Liver (tissue), 9 donors: ENCODE data around the gene HPCAL1. TPM values are rescaled to one million over a fixed set of nuclear protein-coding genes. Genes with fewer than 3 reads are reported as not detected.

Source experiments
- DNase-seq: peaks from one replicate; pipeline ENCODE4 v3.0.0-alpha.2; 2017; ENCODE audit warnings: low spot score
- H3K27ac ChIP-seq, 2 donors: one replicate each; pipeline ENCODE4 v1.7.0; 2013; ENCODE audit warnings: inconsistent platforms in 2 of 2, low read length in 2 of 2, control low read depth in 1 of 2, low read depth in 1 of 2, mild to moderate bottlenecking in 1 of 2
- H3K27me3 ChIP-seq, 4 donors: one replicate each; pipeline versions ENCODE4 v1.6.1 to v1.7.0; 2013; ENCODE audit warnings: low read length in 3 of 4, inconsistent platforms in 1 of 4, mild to moderate bottlenecking in 1 of 4, moderate library complexity in 1 of 4; ENCODE audit not compliant: control insufficient read depth in 4 of 4, insufficient read depth in 4 of 4
- H3K36me3 ChIP-seq, 4 donors: one replicate each; pipeline versions ENCODE4 v1.6.1 to v1.7.0; 2013; ENCODE audit warnings: low read length in 3 of 4, mild to moderate bottlenecking in 3 of 4, low read depth in 1 of 4, moderate library complexity in 1 of 4; ENCODE audit not compliant: control insufficient read depth in 4 of 4, insufficient read depth in 3 of 4
- H3K4me1 ChIP-seq, 4 donors: one replicate each; pipeline versions ENCODE4 v1.6.1 to v1.7.0; 2013; ENCODE audit warnings: low read length in 3 of 4, mild to moderate bottlenecking in 3 of 4, moderate library complexity in 1 of 4; ENCODE audit not compliant: control insufficient read depth in 4 of 4, insufficient read depth in 4 of 4
- H3K4me3 ChIP-seq, 3 donors: one replicate each; pipeline versions ENCODE4 v1.6.1 to v1.7.0; 2013; ENCODE audit warnings: low read length in 3 of 3, control low read depth in 1 of 3, low read depth in 1 of 3, mild to moderate bottlenecking in 1 of 3
- H3K9ac ChIP-seq, 2 donors: one replicate each; pipeline ENCODE4 v1.7.0; 2013; ENCODE audit warnings: low read length in 2 of 2, mild to moderate bottlenecking in 2 of 2, moderate library complexity in 2 of 2, control low read depth in 1 of 2, low read depth in 1 of 2
- H3K9me3 ChIP-seq, 4 donors: one replicate each; pipeline versions ENCODE4 v1.6.1 to v1.7.0; 2013; ENCODE audit warnings: low read length in 3 of 4; ENCODE audit not compliant: control insufficient read depth in 4 of 4
- EGR1 ChIP-seq, 2 donors: IDR thresholded peaks; 2 replicates each; pipeline ENCODE4 v1.6.1; 2016 to 2018; ENCODE audit warnings: antibody characterized with exemption in 2 of 2, low read depth in 2 of 2
- FOXA1 ChIP-seq: IDR thresholded peaks from 2 replicates; pipeline ENCODE4 v1.6.1; 2016; ENCODE audit warnings: antibody characterized with exemption
- FOXA2 ChIP-seq: IDR thresholded peaks from 2 replicates; pipeline ENCODE4 v1.6.1; 2016; ENCODE audit warnings: antibody characterized with exemption
- GABPA ChIP-seq, 2 donors: IDR thresholded peaks in 1 of 2; conservative IDR thresholded peaks in 1 of 2; 2 replicates each; pipeline ENCODE4 v1.6.1; 2016; ENCODE audit warnings: antibody characterized with exemption in 2 of 2, mild to moderate bottlenecking in 1 of 2, moderate library complexity in 1 of 2
- HNF4A ChIP-seq, 2 donors: conservative IDR thresholded peaks; 2 replicates each; pipeline ENCODE4 v1.6.1; 2016; ENCODE audit warnings: antibody characterized with exemption in 2 of 2, mild to moderate bottlenecking in 2 of 2
- HNF4G ChIP-seq: IDR thresholded peaks from 2 replicates; pipeline ENCODE4 v1.6.1; 2016; ENCODE audit warnings: antibody characterized with exemption
- JUND ChIP-seq, 2 donors: IDR thresholded peaks; 2 replicates each; pipeline ENCODE4 v1.6.1; 2016; ENCODE audit warnings: antibody characterized with exemption in 2 of 2
- NR2F2 ChIP-seq: IDR thresholded peaks from 2 replicates; pipeline ENCODE4 v1.6.1; 2016; ENCODE audit warnings: antibody characterized with exemption
- RAD21 ChIP-seq, 2 donors: IDR thresholded peaks; 2 replicates each; pipeline ENCODE4 v1.6.1; 2016; ENCODE audit warnings: antibody characterized with exemption in 2 of 2, mild to moderate bottlenecking in 2 of 2
- RXRA ChIP-seq, 2 donors: IDR thresholded peaks; 2 replicates each; pipeline ENCODE4 v1.6.1; 2017 to 2018; ENCODE audit warnings: antibody characterized with exemption in 2 of 2, mild to moderate bottlenecking in 1 of 2
- SP1 ChIP-seq: IDR thresholded peaks from 2 replicates; pipeline ENCODE4 v1.6.1; 2018; ENCODE audit warnings: antibody characterized with exemption, mild to moderate bottlenecking
- TAF1 ChIP-seq: conservative IDR thresholded peaks from 2 replicates; pipeline ENCODE4 v1.6.1; 2016; ENCODE audit warnings: antibody characterized with exemption, mild to moderate bottlenecking
- YY1 ChIP-seq: IDR thresholded peaks from 2 replicates; pipeline ENCODE4 v1.6.1; 2016; ENCODE audit warnings: antibody characterized with exemption, mild to moderate bottlenecking
- WGBS: extraction: QIAGEN DNeasy Blood & Tissue Kit; methylation state at CpG from one replicate; pipeline ENCODE4 v1.1.7; 2013; 5-methylcytosine and 5-hydroxymethylcytosine counted together
- polyA plus RNA-seq, 2 donors: library from polyadenylated mRNA; stranded (reverse) in 1 of 2; unstranded in 1 of 2; fragments of 200-250 nt in 1 of 2; fragments of >200 nt in 1 of 2; fragmentation: Nextera tagmentation in 1 of 2; extraction: Ambion mirVana in 1 of 2; gene quantifications; one replicate each; pipeline versions ENCODE4 v1.2.1 to v1.2.3, GENCODE V29; 2013 to 2015
- total RNA-seq, 2 donors: library from RNA; depleted of rRNA; stranded (reverse); fragments of >200 nt; gene quantifications; one replicate each; pipeline ENCODE4 v1.2.3, GENCODE V29; 2014
- TF ChIP-seq, protein P1 (sequence below): IDR thresholded peaks from 2 replicates; pipeline ENCODE4 v1.6.1; 2016; ENCODE audit warnings: antibody characterized with exemption
- TF ChIP-seq, protein P2 (sequence below): IDR thresholded peaks from 2 replicates; pipeline ENCODE4 v1.6.1; 2016; ENCODE audit warnings: antibody characterized with exemption
- TF ChIP-seq, protein P3 (sequence below): IDR thresholded peaks from 2 replicates; pipeline ENCODE4 v1.6.1; 2016; ENCODE audit warnings: antibody characterized with exemption
- TF ChIP-seq, protein P4 (sequence below): fragments of 150-350 bp; IDR thresholded peaks from 2 replicates; pipeline ENCODE4 v1.5.1; 2017; ENCODE audit warnings: improper control_type of control experiment, low read depth, low read length; ENCODE audit not compliant: missing input control
- TF ChIP-seq, protein P5 (sequence below): IDR thresholded peaks from 2 replicates; pipeline ENCODE4 v1.6.1; 2016; ENCODE audit warnings: antibody characterized with exemption, mild to moderate bottlenecking
- donor health status: healthy.
- donor health status: healthy.
- donor health status: healthy.
- donor health status: healthy.
- donor health status: healthy.

The HPCAL1 gene
- total and polyA plus RNA-seq, 4 donors = 17.3 to 27.9 (median 22.9) TPM

DNA sequence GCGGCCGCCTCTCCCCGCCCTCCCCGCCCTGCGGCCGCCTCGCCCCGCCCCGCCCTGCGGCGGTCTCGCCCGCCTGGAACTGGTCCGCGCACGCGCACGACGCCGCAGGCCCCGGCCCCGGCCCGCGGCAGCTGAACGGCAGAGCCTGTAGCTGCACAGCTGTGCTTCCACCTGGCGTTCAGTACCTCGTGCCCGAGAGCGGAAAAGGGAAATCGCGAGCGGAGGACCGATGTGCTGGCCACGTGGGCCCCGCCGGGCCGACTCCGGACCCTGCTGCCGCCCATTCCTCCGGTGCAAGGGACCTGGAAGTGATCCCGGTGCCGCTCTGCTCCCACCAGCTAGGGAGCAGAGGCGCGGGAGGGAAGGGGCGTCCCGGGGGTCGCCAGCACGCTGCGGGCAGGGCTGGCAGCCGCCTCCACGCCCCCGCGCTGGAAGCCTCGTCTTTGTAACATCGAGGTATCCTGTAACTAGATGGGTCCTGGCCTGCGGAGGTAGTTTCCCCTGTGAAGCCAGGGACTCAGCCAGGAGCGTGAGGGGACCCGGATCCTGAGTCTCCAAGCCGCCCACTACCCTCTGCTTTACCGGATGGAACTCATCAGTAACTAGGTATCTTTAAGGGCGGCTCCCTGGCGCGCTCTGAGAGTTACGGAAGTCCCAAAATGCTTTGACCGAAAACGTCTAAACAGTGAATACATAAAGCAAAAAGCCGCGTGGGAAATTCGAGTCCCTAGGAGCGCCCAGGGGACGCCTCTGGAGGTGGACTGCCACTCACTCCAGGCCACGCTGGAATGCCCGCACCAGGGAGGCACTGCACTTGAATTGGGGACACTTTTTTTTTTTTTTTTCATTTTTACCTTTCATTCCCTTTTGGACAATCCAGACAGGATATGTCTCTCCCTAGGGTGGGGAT is 146.1 kb downstream of the HPCAL1 start:
- H3K36me3 ChIP-seq = peaks cover 4 to 11% (median 8%) of the 10 kb centered on the region in 4 donors
- TF ChIP-seq, protein P1, sequence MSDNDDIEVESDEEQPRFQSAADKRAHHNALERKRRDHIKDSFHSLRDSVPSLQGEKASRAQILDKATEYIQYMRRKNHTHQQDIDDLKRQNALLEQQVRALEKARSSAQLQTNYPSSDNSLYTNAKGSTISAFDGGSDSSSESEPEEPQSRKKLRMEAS = peak; percentile 85
- TF ChIP-seq RXRA (IDR thresholded peaks at IDR 0.05) (no peak), HNF4A (conservative IDR thresholded peaks at IDR 0.05) (peak in 1 of 2 donors; percentile 11), GABPA (IDR thresholded peaks at IDR 0.05 in 1 of 2, conservative IDR thresholded peaks at IDR 0.05 in 1 of 2) (no peak), FOXA1 (no peak), RAD21 (IDR thresholded peaks at IDR 0.05) (no peak), HNF4G (no peak), NR2F2 (no peak), EGR1 (IDR thresholded peaks at IDR 0.05; ENCODE audit: low read depth in 2 of 2) (peak in 1 of 2 donors; percentile 30), JUND (IDR thresholded peaks at IDR 0.05) (no peak), FOXA2 (no peak), SP1 (peak; percentile 31), TAF1 (no peak), YY1 (peak; percentile 16)
- TF ChIP-seq, protein P2, sequence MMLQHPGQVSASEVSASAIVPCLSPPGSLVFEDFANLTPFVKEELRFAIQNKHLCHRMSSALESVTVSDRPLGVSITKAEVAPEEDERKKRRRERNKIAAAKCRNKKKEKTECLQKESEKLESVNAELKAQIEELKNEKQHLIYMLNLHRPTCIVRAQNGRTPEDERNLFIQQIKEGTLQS = no peak
- TF ChIP-seq, protein P3, sequence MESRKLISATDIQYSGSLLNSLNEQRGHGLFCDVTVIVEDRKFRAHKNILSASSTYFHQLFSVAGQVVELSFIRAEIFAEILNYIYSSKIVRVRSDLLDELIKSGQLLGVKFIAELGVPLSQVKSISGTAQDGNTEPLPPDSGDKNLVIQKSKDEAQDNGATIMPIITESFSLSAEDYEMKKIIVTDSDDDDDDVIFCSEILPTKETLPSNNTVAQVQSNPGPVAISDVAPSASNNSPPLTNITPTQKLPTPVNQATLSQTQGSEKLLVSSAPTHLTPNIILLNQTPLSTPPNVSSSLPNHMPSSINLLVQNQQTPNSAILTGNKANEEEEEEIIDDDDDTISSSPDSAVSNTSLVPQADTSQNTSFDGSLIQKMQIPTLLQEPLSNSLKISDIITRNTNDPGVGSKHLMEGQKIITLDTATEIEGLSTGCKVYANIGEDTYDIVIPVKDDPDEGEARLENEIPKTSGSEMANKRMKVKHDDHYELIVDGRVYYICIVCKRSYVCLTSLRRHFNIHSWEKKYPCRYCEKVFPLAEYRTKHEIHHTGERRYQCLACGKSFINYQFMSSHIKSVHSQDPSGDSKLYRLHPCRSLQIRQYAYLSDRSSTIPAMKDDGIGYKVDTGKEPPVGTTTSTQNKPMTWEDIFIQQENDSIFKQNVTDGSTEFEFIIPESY = no peak
- TF ChIP-seq, protein P4, sequence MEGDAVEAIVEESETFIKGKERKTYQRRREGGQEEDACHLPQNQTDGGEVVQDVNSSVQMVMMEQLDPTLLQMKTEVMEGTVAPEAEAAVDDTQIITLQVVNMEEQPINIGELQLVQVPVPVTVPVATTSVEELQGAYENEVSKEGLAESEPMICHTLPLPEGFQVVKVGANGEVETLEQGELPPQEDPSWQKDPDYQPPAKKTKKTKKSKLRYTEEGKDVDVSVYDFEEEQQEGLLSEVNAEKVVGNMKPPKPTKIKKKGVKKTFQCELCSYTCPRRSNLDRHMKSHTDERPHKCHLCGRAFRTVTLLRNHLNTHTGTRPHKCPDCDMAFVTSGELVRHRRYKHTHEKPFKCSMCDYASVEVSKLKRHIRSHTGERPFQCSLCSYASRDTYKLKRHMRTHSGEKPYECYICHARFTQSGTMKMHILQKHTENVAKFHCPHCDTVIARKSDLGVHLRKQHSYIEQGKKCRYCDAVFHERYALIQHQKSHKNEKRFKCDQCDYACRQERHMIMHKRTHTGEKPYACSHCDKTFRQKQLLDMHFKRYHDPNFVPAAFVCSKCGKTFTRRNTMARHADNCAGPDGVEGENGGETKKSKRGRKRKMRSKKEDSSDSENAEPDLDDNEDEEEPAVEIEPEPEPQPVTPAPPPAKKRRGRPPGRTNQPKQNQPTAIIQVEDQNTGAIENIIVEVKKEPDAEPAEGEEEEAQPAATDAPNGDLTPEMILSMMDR = no peak
- TF ChIP-seq, protein P5, sequence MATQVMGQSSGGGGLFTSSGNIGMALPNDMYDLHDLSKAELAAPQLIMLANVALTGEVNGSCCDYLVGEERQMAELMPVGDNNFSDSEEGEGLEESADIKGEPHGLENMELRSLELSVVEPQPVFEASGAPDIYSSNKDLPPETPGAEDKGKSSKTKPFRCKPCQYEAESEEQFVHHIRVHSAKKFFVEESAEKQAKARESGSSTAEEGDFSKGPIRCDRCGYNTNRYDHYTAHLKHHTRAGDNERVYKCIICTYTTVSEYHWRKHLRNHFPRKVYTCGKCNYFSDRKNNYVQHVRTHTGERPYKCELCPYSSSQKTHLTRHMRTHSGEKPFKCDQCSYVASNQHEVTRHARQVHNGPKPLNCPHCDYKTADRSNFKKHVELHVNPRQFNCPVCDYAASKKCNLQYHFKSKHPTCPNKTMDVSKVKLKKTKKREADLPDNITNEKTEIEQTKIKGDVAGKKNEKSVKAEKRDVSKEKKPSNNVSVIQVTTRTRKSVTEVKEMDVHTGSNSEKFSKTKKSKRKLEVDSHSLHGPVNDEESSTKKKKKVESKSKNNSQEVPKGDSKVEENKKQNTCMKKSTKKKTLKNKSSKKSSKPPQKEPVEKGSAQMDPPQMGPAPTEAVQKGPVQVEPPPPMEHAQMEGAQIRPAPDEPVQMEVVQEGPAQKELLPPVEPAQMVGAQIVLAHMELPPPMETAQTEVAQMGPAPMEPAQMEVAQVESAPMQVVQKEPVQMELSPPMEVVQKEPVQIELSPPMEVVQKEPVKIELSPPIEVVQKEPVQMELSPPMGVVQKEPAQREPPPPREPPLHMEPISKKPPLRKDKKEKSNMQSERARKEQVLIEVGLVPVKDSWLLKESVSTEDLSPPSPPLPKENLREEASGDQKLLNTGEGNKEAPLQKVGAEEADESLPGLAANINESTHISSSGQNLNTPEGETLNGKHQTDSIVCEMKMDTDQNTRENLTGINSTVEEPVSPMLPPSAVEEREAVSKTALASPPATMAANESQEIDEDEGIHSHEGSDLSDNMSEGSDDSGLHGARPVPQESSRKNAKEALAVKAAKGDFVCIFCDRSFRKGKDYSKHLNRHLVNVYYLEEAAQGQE = peak; percentile 63

More for the DNA sequence above, 146.1 kb downstream of the HPCAL1 start:
- peaks cover 5 to 44% (median 25%) of the 10 kb centered on the region in 4 donors for H3K4me1 ChIP-seq
- peak; percentile 95 for DNase-seq
- under 1% methylated on average over 73 of the region's 73 CpGs for WGBS
- H3K9me3 ChIP-seq = no peaks in the 10 kb centered on the region
- H3K4me3 ChIP-seq = peak overlapping the region; percentile 68 to 90 (median 81)
- peak overlapping the region; percentile 72 to 99 for H3K9ac ChIP-seq
- peak overlapping the region; percentile 99 for H3K27ac ChIP-seq
- no peaks in the 10 kb centered on the region for H3K27me3 ChIP-seq
